Fibroblast of the aortic adventitia (primary cell): ENCODE results near the gene NAV2. TPM values are rescaled to one million over a fixed set of nuclear protein-coding genes. Genes with fewer than 3 reads are reported as not detected.
"Not testable (repeated sequence)": the region's sequence is repeated elsewhere in the genome, so short reads cannot be mapped to it uniquely, and the experiment has no call there.

ENCODE experiments used
- DNase-seq: peaks from one replicate; pipeline ENCODE4 v3.0.0-alpha.2; 2010; ENCODE audit warnings: low read depth
- H3K4me3 ChIP-seq: 2 replicates; pipeline ENCODE4 v1.5.1; 2011; ENCODE audit warnings: low read depth, mild to moderate bottlenecking, control low read depth, low read length, moderate library complexity
- CTCF ChIP-seq: IDR thresholded peaks from 2 replicates; pipeline ENCODE4 v1.5.1; 2011; ENCODE audit warnings: mild to moderate bottlenecking, low read length, control low read depth, inconsistent platforms; ENCODE audit not compliant: insufficient read depth
- total RNA-seq: library from RNA; depleted of rRNA; stranded (reverse); fragments of >200 nt; gene quantifications from 2 replicates; pipeline ENCODE4 v1.2.3, GENCODE V29; 2012; ENCODE audit warnings: low replicate concordance

Gene NAV2
- total RNA-seq, 1 donor, result 44.6 TPM

- TF ChIP-seq CTCF, result no peak
- no peak overlapping the region for H3K4me3 ChIP-seq
- no peak for DNase-seq
Measured at GRCh38 chr11:19959210-19959609, 246.6 kb downstream of the NAV2 start.

GRCh38 chr11:19959648-19960059, 247.0 kb downstream of the NAV2 start:
- no peak for TF ChIP-seq CTCF
- no peak for DNase-seq
- no peak overlapping the region for H3K4me3 ChIP-seq

- not testable (repeated sequence) for H3K4me3 ChIP-seq, DNase-seq
Measured at GRCh38 chr11:19960410-19960809, 247.8 kb downstream of the NAV2 start.

GRCh38 chr11:19961225-19961624, 248.6 kb downstream of the NAV2 start:
- no peak for DNase-seq
- H3K4me3 ChIP-seq, result no peak overlapping the region
- TF ChIP-seq CTCF, result no peak

GRCh38 chr11:19962053-19962800, 249.6 kb downstream of the NAV2 start:
- TF ChIP-seq CTCF, result no peak
- no peak overlapping the region for H3K4me3 ChIP-seq
- no peak for DNase-seq

- TF ChIP-seq CTCF, result no peak
- peak; percentile 84 for DNase-seq
- H3K4me3 ChIP-seq, result no peak overlapping the region
Measured at GRCh38 chr11:19962801-19963175, 250.2 kb downstream of the NAV2 start.

- H3K4me3 ChIP-seq, result no peak overlapping the region
- DNase-seq, result no peak
- TF ChIP-seq CTCF, result no peak
Measured at GRCh38 chr11:19963697-19964387, 251.2 kb downstream of the NAV2 start.
